ENCODE results near the gene ZNF239. TPM values are rescaled to one million over a fixed set of nuclear protein-coding genes. Genes with fewer than 3 reads are reported as not detected.
"Not testable (repeated sequence)": the region's sequence is repeated elsewhere in the genome, so short reads cannot be mapped to it uniquely, and the experiment has no call there.

Gene ZNF239
- total RNA-seq, 2 donors from 2014 or later, result 0.96 to 1.1 TPM

DNA sequence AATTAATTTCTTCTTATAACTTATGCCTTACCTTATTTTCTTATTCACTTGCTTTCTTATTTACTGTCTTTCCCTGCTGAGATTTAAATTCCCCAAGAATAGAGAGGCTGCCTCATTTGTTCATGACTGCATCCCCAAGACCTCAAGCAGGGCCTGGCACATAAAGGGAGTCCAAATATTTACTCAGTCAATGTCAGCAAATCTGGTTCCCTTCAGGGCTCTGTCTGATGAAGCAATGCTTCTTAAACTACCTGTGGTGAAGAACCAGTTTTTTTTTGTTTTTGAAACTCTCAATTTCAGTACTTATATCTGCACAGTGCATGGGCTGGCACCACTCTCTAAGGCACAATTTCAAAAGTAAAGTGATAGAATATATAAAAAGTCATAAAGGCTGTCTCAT lies 4.7 kb downstream of the ZNF239 start:
- DNase-seq (no peak), ATAC-seq (no peak)
- Mint-ChIP-seq H3K36me3 (ENCODE audit: low read depth) (no peaks in the 10 kb centered on the region), H3K27me3 (no peaks in the 10 kb centered on the region), H3K4me3 (no peak overlapping the region), H3K27ac (no peak overlapping the region), H3K4me1 (peaks cover 7% of the 10 kb centered on the region)
- no peaks in the 10 kb centered on the region for H3K9me3 ChIP-seq (ENCODE audit: control insufficient read depth, low read length, poor library complexity, severe bottlenecking)

DNA sequence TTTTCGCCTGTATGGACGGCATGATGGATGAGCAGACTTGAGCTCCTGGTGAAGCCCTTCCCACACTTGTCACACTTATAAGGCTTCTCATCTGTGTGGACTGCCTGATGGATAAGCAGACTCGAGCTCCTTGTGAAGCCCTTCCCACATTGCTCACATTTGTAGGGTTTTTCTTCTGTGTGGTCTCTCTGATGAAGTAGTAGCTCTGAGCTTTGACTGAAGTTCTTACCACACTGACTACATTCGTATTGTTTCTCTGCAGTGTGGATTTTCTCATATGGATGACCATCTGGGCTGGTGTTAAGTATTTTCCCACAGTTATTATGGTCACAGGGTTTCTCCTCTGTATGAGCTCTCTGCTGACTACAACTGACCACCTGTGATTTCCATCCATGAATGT lies 17.2 kb downstream of the ZNF239 start:
- peaks cover 9% of the 10 kb centered on the region for H3K36me3 Mint-ChIP-seq (ENCODE audit: low read depth)
- no peak for ATAC-seq
- no peak for DNase-seq
- H3K9me3 ChIP-seq (ENCODE audit: control insufficient read depth, low read length, poor library complexity, severe bottlenecking), result peaks cover 10% of the 10 kb centered on the region
- no peaks in the 10 kb centered on the region for H3K27me3 Mint-ChIP-seq
- no peak overlapping the region for H3K27ac Mint-ChIP-seq
- no peaks in the 10 kb centered on the region for H3K4me1 Mint-ChIP-seq
- no peak overlapping the region for H3K4me3 Mint-ChIP-seq

DNA sequence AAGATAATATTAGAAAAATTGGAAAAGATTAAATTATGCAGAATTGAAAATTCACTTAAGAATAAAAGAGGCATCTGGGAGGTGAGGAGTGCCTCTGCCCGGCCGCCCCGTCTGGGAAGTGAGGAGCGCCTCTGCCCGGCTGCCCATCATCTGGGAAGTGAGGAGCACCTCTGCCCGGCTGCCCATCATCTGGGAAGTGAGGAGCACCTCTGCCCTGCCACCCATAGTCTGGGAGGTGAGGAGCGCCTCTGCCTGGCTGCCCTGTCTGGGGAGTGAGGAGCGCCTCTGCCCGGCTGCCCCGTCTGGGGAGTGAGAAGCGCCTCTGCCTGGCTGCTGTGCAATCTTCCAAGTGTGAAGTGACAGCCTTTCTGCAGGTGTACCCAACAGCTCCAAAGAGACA lies 30.7 kb downstream of the ZNF239 start:
- ATAC-seq; H3K9me3 ChIP-seq (ENCODE audit: control insufficient read depth, low read length, poor library complexity, severe bottlenecking); H3K36me3 Mint-ChIP-seq (ENCODE audit: low read depth); DNase-seq; H3K4me1 Mint-ChIP-seq; H3K4me3 Mint-ChIP-seq; H3K27ac Mint-ChIP-seq; H3K27me3 Mint-ChIP-seq: not testable (repeated sequence)

DNA sequence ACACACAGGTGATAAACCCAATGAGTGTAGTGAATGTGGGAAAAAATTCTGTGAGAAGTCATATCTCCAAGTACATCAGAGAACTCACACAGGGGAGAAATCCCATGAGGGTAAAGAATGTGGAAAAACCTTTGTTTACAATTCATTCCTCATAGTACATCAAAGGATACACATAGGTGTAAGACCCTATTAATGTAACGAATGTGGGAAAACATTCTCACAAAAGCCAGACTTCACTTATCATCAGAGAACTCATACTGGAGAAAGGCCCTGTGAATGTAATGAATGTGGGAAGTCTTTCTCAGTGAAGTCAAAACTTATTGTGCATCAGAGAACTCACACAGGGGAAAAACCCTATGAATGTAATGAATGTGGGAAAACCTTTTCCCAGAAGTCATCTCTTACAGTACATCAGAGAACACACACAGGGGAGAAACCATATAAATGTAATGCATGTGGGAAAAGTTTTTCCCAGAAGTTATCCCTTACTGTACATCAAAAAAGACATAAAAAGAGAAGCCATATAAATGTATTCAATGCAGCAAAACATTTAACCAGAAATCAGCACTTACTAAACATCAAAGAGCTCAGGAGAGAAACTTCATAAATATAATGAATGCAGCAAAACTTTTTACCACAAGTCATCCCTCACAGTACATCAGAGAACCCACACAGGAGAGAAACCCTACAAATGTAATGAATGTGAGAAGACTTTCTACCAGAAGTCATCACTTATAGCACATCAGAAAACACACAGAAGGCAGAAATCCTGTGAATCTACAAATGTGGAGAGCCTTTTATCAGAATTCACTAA lies 49.8 kb downstream of the ZNF239 start:
- DNase-seq, result no peak
- no peak for ATAC-seq
- Mint-ChIP-seq H3K36me3 (ENCODE audit: low read depth) (no peaks in the 10 kb centered on the region), H3K4me1 (no peaks in the 10 kb centered on the region), H3K4me3 (no peak overlapping the region), H3K27me3 (no peaks in the 10 kb centered on the region), H3K27ac (no peak overlapping the region)
- H3K9me3 ChIP-seq (ENCODE audit: control insufficient read depth, low read length, poor library complexity, severe bottlenecking), result peaks cover 19% of the 10 kb centered on the region

Other genes with a start within 250 kb of the ZNF239 start
- not detected for gene FXYD4, start 203.0 kb downstream of the ZNF239 start, total RNA-seq
- 100 to 1,000 TPM; 131 to 144 TPM for gene HNRNPF, start 165.4 kb downstream of the ZNF239 start, total RNA-seq
- 1 to 10 TPM; 7.9 to 8.7 TPM for gene ZNF487, start 137.5 kb downstream of the ZNF239 start, total RNA-seq
- 1 to 10 TPM; 2.4 to 2.9 TPM for gene ZNF485, start 31.8 kb upstream of the ZNF239 start, total RNA-seq
- 10 to 100 TPM; 19.0 to 19.2 TPM for gene ZNF32, start 74.3 kb upstream of the ZNF239 start, total RNA-seq